ENCODE data around the gene FRMD1.

DNA sequence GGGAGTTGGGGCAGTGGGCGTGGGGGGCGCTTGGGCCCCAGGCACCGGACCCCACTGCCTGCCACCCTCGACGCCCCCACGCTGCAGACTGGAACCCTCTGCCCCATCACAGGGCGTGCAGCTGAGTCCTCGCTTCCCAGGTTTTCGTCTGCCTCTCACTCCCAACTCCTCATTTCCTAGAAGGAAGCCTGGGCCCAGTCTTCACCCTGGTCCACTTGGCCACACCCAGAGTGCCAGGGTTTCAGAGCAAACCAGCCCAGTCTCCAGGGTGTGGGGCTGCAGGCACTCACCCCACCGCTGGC is 30.3 kb downstream of the FRMD1 start:
- no peak for TF ChIP-seq EZH2 (IDR thresholded peaks at IDR 0.05)
- TF ChIP-seq, protein P1, sequence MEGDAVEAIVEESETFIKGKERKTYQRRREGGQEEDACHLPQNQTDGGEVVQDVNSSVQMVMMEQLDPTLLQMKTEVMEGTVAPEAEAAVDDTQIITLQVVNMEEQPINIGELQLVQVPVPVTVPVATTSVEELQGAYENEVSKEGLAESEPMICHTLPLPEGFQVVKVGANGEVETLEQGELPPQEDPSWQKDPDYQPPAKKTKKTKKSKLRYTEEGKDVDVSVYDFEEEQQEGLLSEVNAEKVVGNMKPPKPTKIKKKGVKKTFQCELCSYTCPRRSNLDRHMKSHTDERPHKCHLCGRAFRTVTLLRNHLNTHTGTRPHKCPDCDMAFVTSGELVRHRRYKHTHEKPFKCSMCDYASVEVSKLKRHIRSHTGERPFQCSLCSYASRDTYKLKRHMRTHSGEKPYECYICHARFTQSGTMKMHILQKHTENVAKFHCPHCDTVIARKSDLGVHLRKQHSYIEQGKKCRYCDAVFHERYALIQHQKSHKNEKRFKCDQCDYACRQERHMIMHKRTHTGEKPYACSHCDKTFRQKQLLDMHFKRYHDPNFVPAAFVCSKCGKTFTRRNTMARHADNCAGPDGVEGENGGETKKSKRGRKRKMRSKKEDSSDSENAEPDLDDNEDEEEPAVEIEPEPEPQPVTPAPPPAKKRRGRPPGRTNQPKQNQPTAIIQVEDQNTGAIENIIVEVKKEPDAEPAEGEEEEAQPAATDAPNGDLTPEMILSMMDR (IDR thresholded peaks at IDR 0.05 in 2 of 3, conservative IDR thresholded peaks at IDR 0.05 in 1 of 3; ENCODE audit: borderline replicate concordance in 1 of 3, insufficient read depth in 1 of 3, low read depth in 2 of 3, low read length in 2 of 3), result no peak
- no peak for TF ChIP-seq POLR2AphosphoS5 (IDR thresholded peaks at IDR 0.05; ENCODE audit: low read depth, low read length)
- TF ChIP-seq, protein P2, sequence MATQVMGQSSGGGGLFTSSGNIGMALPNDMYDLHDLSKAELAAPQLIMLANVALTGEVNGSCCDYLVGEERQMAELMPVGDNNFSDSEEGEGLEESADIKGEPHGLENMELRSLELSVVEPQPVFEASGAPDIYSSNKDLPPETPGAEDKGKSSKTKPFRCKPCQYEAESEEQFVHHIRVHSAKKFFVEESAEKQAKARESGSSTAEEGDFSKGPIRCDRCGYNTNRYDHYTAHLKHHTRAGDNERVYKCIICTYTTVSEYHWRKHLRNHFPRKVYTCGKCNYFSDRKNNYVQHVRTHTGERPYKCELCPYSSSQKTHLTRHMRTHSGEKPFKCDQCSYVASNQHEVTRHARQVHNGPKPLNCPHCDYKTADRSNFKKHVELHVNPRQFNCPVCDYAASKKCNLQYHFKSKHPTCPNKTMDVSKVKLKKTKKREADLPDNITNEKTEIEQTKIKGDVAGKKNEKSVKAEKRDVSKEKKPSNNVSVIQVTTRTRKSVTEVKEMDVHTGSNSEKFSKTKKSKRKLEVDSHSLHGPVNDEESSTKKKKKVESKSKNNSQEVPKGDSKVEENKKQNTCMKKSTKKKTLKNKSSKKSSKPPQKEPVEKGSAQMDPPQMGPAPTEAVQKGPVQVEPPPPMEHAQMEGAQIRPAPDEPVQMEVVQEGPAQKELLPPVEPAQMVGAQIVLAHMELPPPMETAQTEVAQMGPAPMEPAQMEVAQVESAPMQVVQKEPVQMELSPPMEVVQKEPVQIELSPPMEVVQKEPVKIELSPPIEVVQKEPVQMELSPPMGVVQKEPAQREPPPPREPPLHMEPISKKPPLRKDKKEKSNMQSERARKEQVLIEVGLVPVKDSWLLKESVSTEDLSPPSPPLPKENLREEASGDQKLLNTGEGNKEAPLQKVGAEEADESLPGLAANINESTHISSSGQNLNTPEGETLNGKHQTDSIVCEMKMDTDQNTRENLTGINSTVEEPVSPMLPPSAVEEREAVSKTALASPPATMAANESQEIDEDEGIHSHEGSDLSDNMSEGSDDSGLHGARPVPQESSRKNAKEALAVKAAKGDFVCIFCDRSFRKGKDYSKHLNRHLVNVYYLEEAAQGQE (IDR thresholded peaks at IDR 0.05; ENCODE audit: low read depth), result no peak
- TF ChIP-seq SIN3A (IDR thresholded peaks at IDR 0.05; ENCODE audit: low read depth), result no peak
- no peak for TF ChIP-seq CEBPB (IDR thresholded peaks at IDR 0.05; ENCODE audit: low read depth)
- TF ChIP-seq POLR2A (IDR thresholded peaks at IDR 0.05; ENCODE audit: borderline replicate concordance, extremely low read depth, insufficient read depth, insufficient read length), result no peak
- TF ChIP-seq EZH2phosphoT487 (IDR thresholded peaks at IDR 0.05; ENCODE audit: borderline replicate concordance), result no peak

All from HCT116 (cell line).